GM23338 (cell line): Measurements from ENCODE around the gene SPOPL.

Experiments used
- EZH2 ChIP-seq: fragments of 200-600 bp; sonication (generic); IDR thresholded peaks from one replicate; pipeline ENCODE4 v1.8.0; 2017; ENCODE audit warnings: antibody characterized with exemption, mild to moderate bottlenecking, low read depth; ENCODE audit not compliant: unreplicated experiment
- POLR2AphosphoS5 ChIP-seq: IDR thresholded peaks from 2 replicates; pipeline ENCODE4 v1.6.1; 2016; ENCODE audit warnings: antibody characterized with exemption, low read depth
- TF ChIP-seq, protein P1 (sequence below), 2 experiments: fragments of 200-600 bp in 1 of 2; sonication (generic) in 1 of 2; conservative IDR thresholded peaks; 2 replicates each; pipeline versions ENCODE4 v1.5.1 to v1.6.1; 2016 to 2017; ENCODE audit warnings: antibody characterized with exemption in 2 of 2, low read depth in 2 of 2, mild to moderate bottlenecking in 2 of 2, moderate library complexity in 1 of 2

DNA sequence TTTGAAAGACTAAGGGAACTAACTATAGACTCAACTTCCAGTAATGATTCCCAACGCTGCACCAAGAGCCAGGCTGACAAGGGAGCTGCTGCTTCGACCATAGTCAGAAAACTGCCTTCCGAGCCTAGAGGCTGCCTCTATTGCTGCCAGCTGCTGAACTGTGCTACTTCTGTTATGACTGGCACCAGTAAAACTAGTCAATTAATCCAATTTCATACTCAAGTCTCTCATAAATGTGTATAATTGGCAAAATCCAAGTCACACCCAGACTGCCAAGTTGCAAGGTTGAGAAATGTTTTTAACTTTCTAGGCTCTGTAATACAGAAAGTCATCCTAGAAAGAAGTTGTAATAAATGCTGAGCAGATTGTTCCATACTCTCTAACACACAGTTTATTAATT lies 117.4 kb downstream of the SPOPL start:
- TF ChIP-seq POLR2AphosphoS5 (no peak), EZH2 (no peak)
- TF ChIP-seq, protein P1, sequence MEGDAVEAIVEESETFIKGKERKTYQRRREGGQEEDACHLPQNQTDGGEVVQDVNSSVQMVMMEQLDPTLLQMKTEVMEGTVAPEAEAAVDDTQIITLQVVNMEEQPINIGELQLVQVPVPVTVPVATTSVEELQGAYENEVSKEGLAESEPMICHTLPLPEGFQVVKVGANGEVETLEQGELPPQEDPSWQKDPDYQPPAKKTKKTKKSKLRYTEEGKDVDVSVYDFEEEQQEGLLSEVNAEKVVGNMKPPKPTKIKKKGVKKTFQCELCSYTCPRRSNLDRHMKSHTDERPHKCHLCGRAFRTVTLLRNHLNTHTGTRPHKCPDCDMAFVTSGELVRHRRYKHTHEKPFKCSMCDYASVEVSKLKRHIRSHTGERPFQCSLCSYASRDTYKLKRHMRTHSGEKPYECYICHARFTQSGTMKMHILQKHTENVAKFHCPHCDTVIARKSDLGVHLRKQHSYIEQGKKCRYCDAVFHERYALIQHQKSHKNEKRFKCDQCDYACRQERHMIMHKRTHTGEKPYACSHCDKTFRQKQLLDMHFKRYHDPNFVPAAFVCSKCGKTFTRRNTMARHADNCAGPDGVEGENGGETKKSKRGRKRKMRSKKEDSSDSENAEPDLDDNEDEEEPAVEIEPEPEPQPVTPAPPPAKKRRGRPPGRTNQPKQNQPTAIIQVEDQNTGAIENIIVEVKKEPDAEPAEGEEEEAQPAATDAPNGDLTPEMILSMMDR (conservative IDR thresholded peaks at IDR 0.05; ENCODE audit: low read depth in 2 of 2), result no peak
